GM12878 (cell line): ENCODE results near the gene CWC25. TPM values are rescaled to one million over a fixed set of nuclear protein-coding genes. Genes with fewer than 3 reads are reported as not detected.

Experiments used
- ASH2L ChIP-seq: fragments of 300-600, 200-600 bp; sonication (generic); IDR thresholded peaks from 2 replicates; pipeline ENCODE4 v1.6.1; 2017; ENCODE audit warnings: low read depth, mild to moderate bottlenecking, borderline replicate concordance
- ATF2 ChIP-seq: IDR thresholded peaks from 2 replicates; pipeline ENCODE4 v1.6.1; 2012; ENCODE audit warnings: low read length, inconsistent platforms
- BCL11A ChIP-seq: IDR thresholded peaks from 2 replicates; pipeline ENCODE4 v1.6.1; 2011; ENCODE audit warnings: low read depth, low read length
- CBFB ChIP-seq: IDR thresholded peaks from 2 replicates; pipeline ENCODE4 v1.6.1; 2016; ENCODE audit warnings: antibody characterized with exemption, low read depth
- CHD1 ChIP-seq: IDR thresholded peaks from 2 replicates; pipeline ENCODE4 v1.6.1; 2012; ENCODE audit warnings: low read depth, low read length, improper control_type of control experiment
- EED ChIP-seq: sonication (generic); IDR thresholded peaks from 2 replicates; pipeline ENCODE4 v1.6.1; 2016; ENCODE audit warnings: antibody characterized with exemption, low read depth
- EGR1 ChIP-seq, 2 experiments: IDR thresholded peaks; 1 replicate in 1 of 2; 2 replicates in 1 of 2; pipeline ENCODE4 v1.6.1; 2011 to 2012; ENCODE audit warnings: low read depth in 2 of 2, low read length in 2 of 2, borderline replicate concordance in 1 of 2, mild to moderate bottlenecking in 1 of 2, moderate library complexity in 1 of 2
- ETV6 ChIP-seq, 2 experiments: fragments of 450-650 bp in 1 of 2; IDR thresholded peaks in 1 of 2; conservative IDR thresholded peaks in 1 of 2; 2 replicates each; pipeline ENCODE4 v1.6.1; 2014; ENCODE audit warnings: antibody characterized with exemption in 1 of 2, borderline replicate concordance in 1 of 2, low read depth in 1 of 2, mild to moderate bottlenecking in 1 of 2, moderate library complexity in 1 of 2
- HDGF ChIP-seq: fragments of 450-650 bp; IDR thresholded peaks from 2 replicates; pipeline ENCODE4 v1.6.1; 2016; ENCODE audit warnings: antibody characterized with exemption
- IRF5 ChIP-seq: fragments of 450-650 bp; IDR thresholded peaks from 2 replicates; pipeline ENCODE4 v1.6.1; 2017; ENCODE audit warnings: borderline replicate concordance
- KAT2A ChIP-seq: conservative IDR thresholded peaks from 2 replicates; pipeline ENCODE4 v1.6.1; 2011; ENCODE audit warnings: low read depth, low read length; ENCODE audit not compliant: control insufficient read depth
- LARP7 ChIP-seq: fragments of 450-650 bp; IDR thresholded peaks from 2 replicates; pipeline ENCODE4 v1.6.1; 2017; ENCODE audit warnings: mild to moderate bottlenecking
- NFYA ChIP-seq: IDR thresholded peaks from 2 replicates; pipeline ENCODE4 v1.6.1; 2011; ENCODE audit warnings: low read depth, mild to moderate bottlenecking, low read length, improper control_type of control experiment, borderline replicate concordance
- PML ChIP-seq: IDR thresholded peaks from 2 replicates; pipeline ENCODE4 v1.6.1; 2012; ENCODE audit warnings: low read length, inconsistent platforms
- RFX5 ChIP-seq: IDR thresholded peaks from 2 replicates; pipeline ENCODE4 v1.6.1; 2011; ENCODE audit warnings: low read depth, low read length, improper control_type of control experiment
- SIX5 ChIP-seq: IDR thresholded peaks from 2 replicates; pipeline ENCODE4 v1.6.1; 2011; ENCODE audit warnings: mild to moderate bottlenecking, low read depth, low read length, moderate library complexity; ENCODE audit not compliant: severe bottlenecking
- USF1 ChIP-seq: IDR thresholded peaks from 2 replicates; pipeline ENCODE4 v1.6.1; 2011; ENCODE audit warnings: borderline replicate concordance, low read depth, mild to moderate bottlenecking, moderate library complexity, mixed read lengths, low read length; ENCODE audit not compliant: insufficient read depth; ENCODE audit errors: extremely low read length
- polyA plus RNA-seq, 11 experiments: library from polyadenylated mRNA; depleted of rRNA in 4 of 11; unstranded in 6 of 11; stranded (reverse) in 5 of 11; fragments of >200 nt; fragmentation: Nextera tagmentation in 4 of 11; fragmentation: Illumina TruSeq in 1 of 11; extraction: Ambion mirVana in 4 of 11; extraction: Trizol in 1 of 11; gene quantifications; 1 replicate in 1 of 11; 2 replicates in 10 of 11; pipeline versions ENCODE4 v1.2.1 to v1.2.3, GENCODE V29; 2011 to 2016; ENCODE audit warnings: inconsistent platforms in 2 of 11, missing spikeins in 2 of 11, low read depth in 1 of 11
- total RNA-seq, 4 experiments: library from RNA; depleted of rRNA in 3 of 4; stranded (reverse); fragments of >200 nt in 3 of 4; fragmentation: Illumina TruSeq in 1 of 4; extraction: Trizol in 1 of 4; gene quantifications; 2 replicates each; pipeline versions ENCODE4 v1.2.1 to v1.2.3, GENCODE V29; 2013 to 2021
- TF ChIP-seq, protein P1 (sequence below): fragments of 450-650 bp; formaldehyde crosslinking; IDR thresholded peaks from 2 replicates; pipeline ENCODE4 v1.5.0; 2022; ENCODE audit warnings: mild to moderate bottlenecking, missing genetic modification characterization
- TF ChIP-seq, protein P2 (sequence below): fragments of 450-650 bp; IDR thresholded peaks from 2 replicates; pipeline ENCODE4 v1.6.1; 2017; ENCODE audit warnings: mild to moderate bottlenecking, moderate library complexity

Gene CWC25
- total and polyA plus RNA-seq, 10 of the 15 experiments (the other 5 are each of a cell fraction or from before 2014, with no cell fraction given), result 14.7 to 29.7 (median 22.9) TPM

DNA sequence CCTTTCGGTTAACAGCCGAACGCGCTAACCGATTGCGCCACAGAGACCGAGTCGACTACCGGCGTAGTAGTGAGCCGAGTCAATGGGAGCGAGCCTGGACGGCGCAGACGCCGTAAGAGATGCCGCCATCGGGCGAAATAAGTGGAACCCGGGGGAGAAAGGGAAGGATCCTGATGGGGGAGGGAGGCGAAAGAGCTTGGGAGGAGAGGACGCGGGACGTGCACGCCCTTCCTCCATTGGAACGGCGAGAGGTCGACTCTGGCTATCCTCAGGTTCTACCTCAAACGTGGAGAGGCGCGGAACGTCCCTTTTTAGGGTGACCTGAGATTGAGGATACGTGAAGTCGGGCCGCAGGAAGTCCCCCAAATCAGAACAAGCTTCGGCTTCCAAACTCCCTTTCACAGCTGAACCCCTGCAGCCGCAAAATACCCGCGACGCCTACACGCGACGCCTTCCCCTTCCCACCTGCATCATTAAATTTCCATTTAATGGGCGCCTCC is 73.3 kb downstream of the CWC25 start (continued):
- TF ChIP-seq, protein P1, sequence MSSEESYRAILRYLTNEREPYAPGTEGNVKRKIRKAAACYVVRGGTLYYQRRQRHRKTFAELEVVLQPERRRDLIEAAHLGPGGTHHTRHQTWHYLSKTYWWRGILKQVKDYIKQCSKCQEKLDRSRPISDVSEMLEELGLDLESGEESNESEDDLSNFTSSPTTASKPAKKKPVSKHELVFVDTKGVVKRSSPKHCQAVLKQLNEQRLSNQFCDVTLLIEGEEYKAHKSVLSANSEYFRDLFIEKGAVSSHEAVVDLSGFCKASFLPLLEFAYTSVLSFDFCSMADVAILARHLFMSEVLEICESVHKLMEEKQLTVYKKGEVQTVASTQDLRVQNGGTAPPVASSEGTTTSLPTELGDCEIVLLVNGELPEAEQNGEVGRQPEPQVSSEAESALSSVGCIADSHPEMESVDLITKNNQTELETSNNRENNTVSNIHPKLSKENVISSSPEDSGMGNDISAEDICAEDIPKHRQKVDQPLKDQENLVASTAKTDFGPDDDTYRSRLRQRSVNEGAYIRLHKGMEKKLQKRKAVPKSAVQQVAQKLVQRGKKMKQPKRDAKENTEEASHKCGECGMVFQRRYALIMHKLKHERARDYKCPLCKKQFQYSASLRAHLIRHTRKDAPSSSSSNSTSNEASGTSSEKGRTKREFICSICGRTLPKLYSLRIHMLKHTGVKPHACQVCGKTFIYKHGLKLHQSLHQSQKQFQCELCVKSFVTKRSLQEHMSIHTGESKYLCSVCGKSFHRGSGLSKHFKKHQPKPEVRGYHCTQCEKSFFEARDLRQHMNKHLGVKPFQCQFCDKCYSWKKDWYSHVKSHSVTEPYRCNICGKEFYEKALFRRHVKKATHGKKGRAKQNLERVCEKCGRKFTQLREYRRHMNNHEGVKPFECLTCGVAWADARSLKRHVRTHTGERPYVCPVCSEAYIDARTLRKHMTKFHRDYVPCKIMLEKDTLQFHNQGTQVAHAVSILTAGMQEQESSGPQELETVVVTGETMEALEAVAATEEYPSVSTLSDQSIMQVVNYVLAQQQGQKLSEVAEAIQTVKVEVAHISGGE (CRISPR knock-in tag), result no peak
- TF ChIP-seq KAT2A, result no peak
- TF ChIP-seq, protein P2, sequence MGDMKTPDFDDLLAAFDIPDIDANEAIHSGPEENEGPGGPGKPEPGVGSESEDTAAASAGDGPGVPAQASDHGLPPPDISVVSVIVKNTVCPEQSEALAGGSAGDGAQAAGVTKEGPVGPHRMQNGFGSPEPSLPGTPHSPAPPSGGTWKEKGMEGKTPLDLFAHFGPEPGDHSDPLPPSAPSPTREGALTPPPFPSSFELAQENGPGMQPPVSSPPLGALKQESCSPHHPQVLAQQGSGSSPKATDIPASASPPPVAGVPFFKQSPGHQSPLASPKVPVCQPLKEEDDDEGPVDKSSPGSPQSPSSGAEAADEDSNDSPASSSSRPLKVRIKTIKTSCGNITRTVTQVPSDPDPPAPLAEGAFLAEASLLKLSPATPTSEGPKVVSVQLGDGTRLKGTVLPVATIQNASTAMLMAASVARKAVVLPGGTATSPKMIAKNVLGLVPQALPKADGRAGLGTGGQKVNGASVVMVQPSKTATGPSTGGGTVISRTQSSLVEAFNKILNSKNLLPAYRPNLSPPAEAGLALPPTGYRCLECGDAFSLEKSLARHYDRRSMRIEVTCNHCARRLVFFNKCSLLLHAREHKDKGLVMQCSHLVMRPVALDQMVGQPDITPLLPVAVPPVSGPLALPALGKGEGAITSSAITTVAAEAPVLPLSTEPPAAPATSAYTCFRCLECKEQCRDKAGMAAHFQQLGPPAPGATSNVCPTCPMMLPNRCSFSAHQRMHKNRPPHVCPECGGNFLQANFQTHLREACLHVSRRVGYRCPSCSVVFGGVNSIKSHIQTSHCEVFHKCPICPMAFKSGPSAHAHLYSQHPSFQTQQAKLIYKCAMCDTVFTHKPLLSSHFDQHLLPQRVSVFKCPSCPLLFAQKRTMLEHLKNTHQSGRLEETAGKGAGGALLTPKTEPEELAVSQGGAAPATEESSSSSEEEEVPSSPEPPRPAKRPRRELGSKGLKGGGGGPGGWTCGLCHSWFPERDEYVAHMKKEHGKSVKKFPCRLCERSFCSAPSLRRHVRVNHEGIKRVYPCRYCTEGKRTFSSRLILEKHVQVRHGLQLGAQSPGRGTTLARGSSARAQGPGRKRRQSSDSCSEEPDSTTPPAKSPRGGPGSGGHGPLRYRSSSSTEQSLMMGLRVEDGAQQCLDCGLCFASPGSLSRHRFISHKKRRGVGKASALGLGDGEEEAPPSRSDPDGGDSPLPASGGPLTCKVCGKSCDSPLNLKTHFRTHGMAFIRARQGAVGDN, result peak; percentile 64; the same call in 1 of the 2 replicates
- no peak for TF ChIP-seq IRF5
- TF ChIP-seq SIX5, result no peak
- TF ChIP-seq ETV6 (conservative IDR thresholded peaks at IDR 0.05 in 1 of 2, IDR thresholded peaks at IDR 0.05 in 1 of 2; ENCODE audit: borderline replicate concordance in 1 of 2, low read depth in 1 of 2), result no peak
- TF ChIP-seq CHD1, result no peak
- no peak for TF ChIP-seq CBFB
- TF ChIP-seq RFX5, result no peak
- no peak for TF ChIP-seq NFYA
- no peak for TF ChIP-seq ATF2
- peak; percentile 49; the same call in 1 of the 2 replicates for TF ChIP-seq PML
- TF ChIP-seq USF1, result no peak
- no peak for TF ChIP-seq HDGF
- 0 out of 2 replicates have a peak, but pooled peaks have one; percentile 58 for TF ChIP-seq ASH2L
- TF ChIP-seq EGR1 (IDR thresholded peaks at IDR 0.05; ENCODE audit: borderline replicate concordance in 1 of 2, low read depth in 2 of 2, low read length in 2 of 2), result no peak
- TF ChIP-seq LARP7, result peak; percentile 68; the same call in 1 of the 2 replicates
- peak; percentile 44; the same call in 1 of the 2 replicates for TF ChIP-seq EED
- 0 out of 2 replicates have a peak, but pooled peaks have one; percentile 31 for TF ChIP-seq BCL11A
